Middle frontal gyrus (tissue), 1 donor: Measurements from ENCODE around the gene ROBO1.

Experiments used
- DNase-seq: peaks from one replicate; pipeline ENCODE4 v3.0.0-alpha.2; 2015; ENCODE audit warnings: low spot score; ENCODE audit errors: extremely low spot score

ROBO1 gene

GRCh38 chr3:79019137-79019923, 748.5 kb downstream of the ROBO1 start:
- DNase-seq: peak; percentile 64

- peak; percentile 36 for DNase-seq
Measured at GRCh38 chr3:79018671-79019136, 749.1 kb downstream of the ROBO1 start.

DNA sequence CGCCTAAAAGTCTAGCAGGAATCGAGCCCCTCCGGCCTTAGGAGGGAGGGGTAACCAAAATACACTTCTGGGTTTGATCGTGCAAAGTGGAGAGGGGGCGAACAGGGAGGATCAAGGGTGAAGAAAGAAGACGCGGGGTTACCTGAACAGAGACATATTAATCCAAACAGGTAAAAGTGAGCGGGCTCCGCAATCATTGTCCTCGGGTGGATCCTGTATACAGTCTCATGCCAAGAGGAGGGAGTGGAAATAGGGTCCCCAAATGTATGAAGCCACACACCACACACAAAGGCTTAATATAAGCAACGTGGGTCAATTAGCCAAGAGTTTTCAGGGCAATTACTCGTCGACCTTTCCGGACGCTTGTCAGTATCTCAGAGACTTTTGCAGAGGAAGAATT, 749.5 kb downstream of the ROBO1 start:
- DNase-seq: no peak

DNA sequence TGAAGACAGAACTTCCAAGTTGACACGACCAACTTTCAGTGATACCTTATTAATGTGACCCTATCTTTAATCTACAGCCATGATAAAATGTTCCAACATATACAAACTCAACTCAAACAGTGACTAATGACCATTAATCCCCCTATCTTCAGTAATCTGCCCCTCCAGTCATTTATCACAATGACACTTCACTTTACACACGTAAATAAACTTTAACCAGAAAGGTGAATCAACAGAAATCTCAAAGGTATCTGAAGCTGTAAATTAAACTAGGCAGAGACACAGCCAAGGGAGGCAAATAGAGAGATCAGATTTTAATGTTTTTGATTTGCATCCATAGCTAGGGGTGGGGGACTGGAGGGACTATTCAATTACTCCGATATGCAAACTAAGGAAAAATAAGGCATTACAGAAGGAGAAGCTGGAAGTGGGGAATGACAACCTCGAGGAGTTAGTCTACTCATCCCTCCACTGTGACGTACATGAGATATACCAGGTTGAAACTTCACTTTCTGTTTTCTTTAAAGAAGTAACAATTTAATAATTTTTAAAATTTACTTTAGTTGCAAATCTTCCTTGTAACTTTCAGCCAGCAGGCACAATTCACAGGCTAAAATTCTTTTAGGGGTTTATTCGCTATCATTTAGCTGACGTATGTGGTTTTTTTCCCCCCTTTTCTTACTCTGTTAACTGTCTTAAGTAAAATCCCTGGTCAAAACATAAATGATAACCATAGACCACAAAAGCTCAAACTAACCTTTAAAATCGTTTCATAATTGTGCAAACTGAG, 751.0 kb downstream of the ROBO1 start:
- no peak for DNase-seq

GRCh38 chr3:79015854-79016253, 751.9 kb downstream of the ROBO1 start:
- no peak for DNase-seq

- DNase-seq: no peak
Measured at GRCh38 chr3:79012946-79013362, 754.8 kb downstream of the ROBO1 start.

GRCh38 chr3:79012530-79012913, 755.3 kb downstream of the ROBO1 start:
- no peak for DNase-seq

- DNase-seq: no peak
Measured at GRCh38 chr3:79011821-79012529, 755.8 kb downstream of the ROBO1 start.

DNA sequence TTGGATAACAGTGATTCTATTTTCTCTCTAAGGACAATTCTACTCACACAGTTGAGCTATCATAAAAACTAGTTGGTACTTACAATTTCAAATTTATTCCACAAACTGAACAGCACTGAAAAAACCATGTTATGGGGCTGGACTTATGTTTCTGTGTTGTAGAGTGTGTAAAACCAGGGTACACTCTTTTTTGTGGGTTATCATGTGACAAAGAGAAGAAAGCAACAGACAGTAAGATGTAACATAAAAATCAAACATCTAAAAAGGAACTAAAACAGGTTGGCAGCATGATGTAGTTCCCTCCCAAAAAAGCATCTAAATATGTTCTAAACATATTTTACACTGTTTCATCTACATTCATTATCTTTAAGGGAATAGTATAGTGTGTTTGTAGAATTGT, 757.9 kb downstream of the ROBO1 start:
- DNase-seq: no peak

DNA sequence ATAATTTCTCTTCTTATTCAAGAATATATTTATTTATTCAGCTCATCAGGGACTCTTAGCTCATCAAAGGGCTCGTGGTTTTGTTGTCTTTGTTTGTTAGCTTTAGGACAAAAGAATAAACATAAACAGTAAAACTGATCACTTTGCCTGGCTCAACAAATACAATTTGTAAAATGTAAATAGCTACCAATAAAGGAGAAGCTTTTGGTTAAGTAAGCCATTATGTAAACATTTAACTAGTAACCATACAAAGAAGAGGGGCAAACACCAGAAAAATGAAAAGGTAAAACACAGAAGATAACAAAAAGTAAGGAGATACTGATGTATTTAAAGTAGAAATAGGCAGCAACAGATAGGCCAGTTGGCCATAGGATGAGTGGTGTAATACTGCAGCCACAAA, 761.7 kb downstream of the ROBO1 start:
- DNase-seq: no peak

GRCh38 chr3:79005084-79005483, 762.7 kb downstream of the ROBO1 start:
- DNase-seq: no peak

DNA sequence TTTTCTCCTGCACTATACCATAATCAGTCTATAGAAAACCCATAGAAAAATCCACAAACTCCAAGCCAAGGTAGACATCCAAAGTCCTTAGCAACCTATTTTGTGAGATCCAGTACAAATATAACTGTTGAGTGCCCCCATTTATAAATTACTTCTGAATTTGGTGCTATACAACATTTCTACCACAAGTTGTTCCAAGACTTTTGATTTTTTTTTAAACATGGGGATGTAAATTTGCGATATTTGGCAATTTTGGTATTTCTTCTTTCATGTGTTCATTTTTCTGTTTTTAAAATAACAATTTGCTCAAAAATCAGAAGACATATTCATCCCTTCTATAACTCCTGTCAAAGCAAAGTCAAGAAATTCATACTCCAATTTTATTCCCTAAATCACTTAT, 763.8 kb downstream of the ROBO1 start:
- no peak for DNase-seq

DNA sequence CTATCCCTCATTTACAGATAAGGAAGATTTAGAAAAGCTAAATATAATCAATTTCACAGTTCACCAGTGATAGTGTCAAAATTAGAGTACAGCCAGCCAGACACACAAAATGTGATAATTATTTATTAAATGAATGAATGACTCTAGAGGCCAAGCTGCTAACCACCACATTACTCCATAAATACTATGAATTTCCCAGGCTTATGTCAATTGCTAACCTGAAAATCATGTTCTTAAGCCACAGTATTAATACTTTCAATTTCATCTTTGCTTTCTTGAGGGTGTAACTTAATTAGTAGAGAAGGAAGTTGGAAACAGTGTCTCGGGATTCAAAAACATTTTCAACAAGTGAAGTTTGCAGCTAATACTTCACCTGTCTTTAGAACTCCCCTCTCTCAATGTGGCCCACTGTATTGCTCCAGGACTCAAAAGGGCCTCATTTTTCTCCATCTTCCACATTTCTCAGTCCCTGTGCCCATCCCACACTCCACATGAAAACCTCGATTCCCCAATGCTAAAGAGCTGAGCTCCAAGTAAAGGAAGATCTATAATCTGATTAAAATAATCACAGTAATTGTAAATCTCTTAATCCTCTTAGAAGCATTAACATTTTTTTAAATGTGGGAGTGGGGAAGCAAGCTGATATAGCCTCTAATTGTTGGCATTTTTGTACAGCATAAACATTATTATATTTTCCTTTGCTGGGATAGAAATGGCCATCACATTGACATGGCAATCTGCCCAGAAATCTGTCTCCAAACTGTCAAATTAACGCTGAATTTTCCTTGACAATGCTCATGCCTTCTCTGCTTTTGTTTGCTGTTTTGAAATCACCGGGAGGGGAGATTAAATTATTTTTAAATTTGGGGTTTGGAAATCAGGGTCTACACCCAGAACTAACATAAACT, 765.1 kb downstream of the ROBO1 start:
- no peak for DNase-seq

- no peak for DNase-seq
Measured at GRCh38 chr3:79001255-79001654, 766.5 kb downstream of the ROBO1 start.

- no peak for DNase-seq
Measured at GRCh38 chr3:78999139-78999538, 768.7 kb downstream of the ROBO1 start.

DNA sequence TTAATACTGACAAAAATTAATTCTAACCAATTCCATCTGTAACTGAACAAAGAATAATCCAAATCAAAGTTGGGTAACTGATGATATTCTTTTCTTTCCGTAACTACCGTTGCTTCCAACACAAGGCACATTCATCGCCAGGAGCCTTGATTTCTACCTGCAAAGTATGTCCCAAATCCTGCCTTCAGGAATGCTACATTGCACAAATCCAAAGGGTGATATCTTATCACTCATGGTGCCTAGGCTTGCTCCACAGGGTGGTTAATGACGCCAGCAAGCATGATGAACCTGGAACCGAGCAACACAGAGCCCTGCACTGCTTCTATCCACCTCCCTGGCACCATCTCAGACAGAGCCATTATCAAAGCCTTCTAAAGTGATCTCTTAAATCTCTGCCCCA, 772.7 kb downstream of the ROBO1 start:
- no peak for DNase-seq

- DNase-seq: no peak
Measured at GRCh38 chr3:78994174-78995027, 773.4 kb downstream of the ROBO1 start.

DNA sequence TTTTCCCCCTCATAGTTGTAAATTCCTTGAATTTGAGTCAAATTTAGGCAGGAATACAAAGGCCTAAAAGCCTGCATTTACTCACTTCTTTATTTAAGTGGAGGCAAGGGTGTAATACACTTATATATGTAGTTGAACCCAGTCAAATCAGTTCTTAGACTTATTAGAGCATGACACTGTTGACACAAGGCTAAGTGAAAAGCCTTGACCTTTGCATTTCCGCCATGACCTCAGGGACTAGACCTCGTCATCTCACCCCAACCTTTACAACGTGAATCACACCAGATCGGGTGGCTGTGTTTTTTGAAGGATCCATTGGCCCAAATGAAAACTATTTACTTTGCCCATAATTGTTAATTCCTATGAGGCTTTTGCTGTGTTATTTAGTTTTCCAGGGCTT, 774.4 kb downstream of the ROBO1 start:
- DNase-seq: no peak

- DNase-seq: no peak
Measured at GRCh38 chr3:78992830-78993229, 775.0 kb downstream of the ROBO1 start.

DNA sequence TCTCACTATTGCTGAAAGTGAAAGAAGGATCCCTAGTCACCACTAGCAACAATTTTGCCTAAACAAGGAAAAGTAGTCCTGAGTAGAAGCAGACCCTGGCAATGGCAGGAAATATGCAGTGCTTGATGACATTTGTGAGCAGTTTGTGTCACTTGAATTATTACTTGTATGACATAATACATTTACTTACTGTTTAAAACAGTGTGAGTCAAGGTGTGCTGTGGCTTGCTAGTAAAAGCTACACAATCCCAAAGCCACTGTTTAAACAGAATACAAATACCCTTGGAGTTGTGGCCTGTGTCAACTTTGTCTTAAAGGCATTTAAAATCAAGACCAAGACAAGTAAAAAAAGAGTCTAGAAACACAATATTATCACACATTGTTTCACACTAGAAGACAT, 775.4 kb downstream of the ROBO1 start:
- no peak for DNase-seq
